ENCODE measurements around the gene GNAO1. TPM values are rescaled to one million over a fixed set of nuclear protein-coding genes. Genes with fewer than 3 reads are reported as not detected.

GNAO1 gene
- total and polyA plus RNA-seq, 4 donors = 34.4 to 331 (median 177) TPM

- 25% methylated on average over 5 of the region's 7 CpGs for WGBS (ENCODE audit: insufficient coverage)
- peak in 2 of 6 donors; percentile 82 to 83 for DNase-seq (ENCODE audit: low read depth in 4 of 6, low spot score in 6 of 6)
- Histone ChIP-seq H3K4me3 (ENCODE audit: low read depth, low read length) (no peak overlapping the region), H3K27ac (ENCODE audit: low read depth, low read length) (peak overlapping the region; percentile 58), H3K9me3 (ENCODE audit: control insufficient read depth, insufficient read depth, low read length) (no peaks in the 10 kb centered on the region), H3K4me1 (ENCODE audit: control insufficient read depth, insufficient read depth, low read length) (peaks cover 87% of the 10 kb centered on the region), H3K27me3 (ENCODE audit: control insufficient read depth, insufficient read depth, low read length) (no peaks in the 10 kb centered on the region), H3K36me3 (ENCODE audit: control insufficient read depth, insufficient read depth, low read length) (peaks cover 14% of the 10 kb centered on the region)
Observed at GRCh38 chr16:56298948-56299596, 107.8 kb downstream of the GNAO1 start.

- 25% methylated on average over 2 of the region's 4 CpGs for WGBS (ENCODE audit: insufficient coverage)
- H3K27ac ChIP-seq (ENCODE audit: low read depth, low read length) = peak overlapping the region; percentile 58
Observed at GRCh38 chr16:56300242-56300623, 108.9 kb downstream of the GNAO1 start.

GRCh38 chr16:56300891-56301850 is 109.9 kb downstream of the GNAO1 start:
- no peaks in the 10 kb centered on the region for H3K27me3 ChIP-seq (ENCODE audit: control insufficient read depth, insufficient read depth, low read length)
- H3K4me1 ChIP-seq (ENCODE audit: control insufficient read depth, insufficient read depth, low read length) = peaks cover 83% of the 10 kb centered on the region
- peak overlapping the region; percentile 49 for H3K27ac ChIP-seq (ENCODE audit: low read depth, low read length)
- H3K4me3 ChIP-seq (ENCODE audit: low read depth, low read length) = no peak overlapping the region
- no peaks in the 10 kb centered on the region for H3K9me3 ChIP-seq (ENCODE audit: control insufficient read depth, insufficient read depth, low read length)
- peak in 1 of 6 donors; percentile 69 for DNase-seq (ENCODE audit: low read depth in 4 of 6, low spot score in 6 of 6)
- H3K36me3 ChIP-seq (ENCODE audit: control insufficient read depth, insufficient read depth, low read length) = peaks cover 18% of the 10 kb centered on the region
- WGBS (ENCODE audit: insufficient coverage) = 31% methylated on average over 6 of the region's 14 CpGs

More at GRCh38 chr16:56300242-56300623, 108.9 kb downstream of the GNAO1 start:
- Histone ChIP-seq H3K4me1 (ENCODE audit: control insufficient read depth, insufficient read depth, low read length) (peaks cover 83% of the 10 kb centered on the region), H3K36me3 (ENCODE audit: control insufficient read depth, insufficient read depth, low read length) (peaks cover 18% of the 10 kb centered on the region), H3K27me3 (ENCODE audit: control insufficient read depth, insufficient read depth, low read length) (no peaks in the 10 kb centered on the region), H3K4me3 (ENCODE audit: low read depth, low read length) (no peak overlapping the region), H3K9me3 (ENCODE audit: control insufficient read depth, insufficient read depth, low read length) (no peaks in the 10 kb centered on the region)
- DNase-seq (ENCODE audit: low read depth in 4 of 6, low spot score in 6 of 6) = no peak

- peak overlapping the region; percentile 25 for H3K27ac ChIP-seq (ENCODE audit: low read depth, low read length)
- WGBS (ENCODE audit: insufficient coverage) = 49% methylated on average over 5 of the region's 5 CpGs
- H3K4me1 ChIP-seq (ENCODE audit: control insufficient read depth, insufficient read depth, low read length) = peaks cover 83% of the 10 kb centered on the region
- no peak overlapping the region for H3K4me3 ChIP-seq (ENCODE audit: low read depth, low read length)
- peaks cover 23% of the 10 kb centered on the region for H3K36me3 ChIP-seq (ENCODE audit: control insufficient read depth, insufficient read depth, low read length)
- DNase-seq (ENCODE audit: low read depth in 4 of 6, low spot score in 6 of 6) = no peak
- H3K9me3 ChIP-seq (ENCODE audit: control insufficient read depth, insufficient read depth, low read length) = no peaks in the 10 kb centered on the region
- no peaks in the 10 kb centered on the region for H3K27me3 ChIP-seq (ENCODE audit: control insufficient read depth, insufficient read depth, low read length)
Observed at GRCh38 chr16:56302506-56302905, 111.2 kb downstream of the GNAO1 start.

- Histone ChIP-seq H3K9me3 (ENCODE audit: control insufficient read depth, insufficient read depth, low read length) (no peaks in the 10 kb centered on the region), H3K4me3 (ENCODE audit: low read depth, low read length) (no peak overlapping the region), H3K4me1 (ENCODE audit: control insufficient read depth, insufficient read depth, low read length) (peaks cover 80% of the 10 kb centered on the region), H3K27me3 (ENCODE audit: control insufficient read depth, insufficient read depth, low read length) (no peaks in the 10 kb centered on the region), H3K27ac (ENCODE audit: low read depth, low read length) (no peak overlapping the region), H3K36me3 (ENCODE audit: control insufficient read depth, insufficient read depth, low read length) (peaks cover 23% of the 10 kb centered on the region)
- 79% methylated on average over 12 of the region's 13 CpGs for WGBS (ENCODE audit: insufficient coverage)
- DNase-seq (ENCODE audit: low read depth in 4 of 6, low spot score in 6 of 6) = no peak
Observed at GRCh38 chr16:56303066-56303715, 111.9 kb downstream of the GNAO1 start.

GRCh38 chr16:56303880-56304279 is 112.6 kb downstream of the GNAO1 start:
- peaks cover 28% of the 10 kb centered on the region for H3K36me3 ChIP-seq (ENCODE audit: control insufficient read depth, insufficient read depth, low read length)
- DNase-seq (ENCODE audit: low read depth in 4 of 6, low spot score in 6 of 6) = no peak
- H3K27me3 ChIP-seq (ENCODE audit: control insufficient read depth, insufficient read depth, low read length) = no peaks in the 10 kb centered on the region
- peaks cover 80% of the 10 kb centered on the region for H3K4me1 ChIP-seq (ENCODE audit: control insufficient read depth, insufficient read depth, low read length)
- no peaks in the 10 kb centered on the region for H3K9me3 ChIP-seq (ENCODE audit: control insufficient read depth, insufficient read depth, low read length)
- WGBS (ENCODE audit: insufficient coverage) = 93% methylated on average over 6 of the region's 6 CpGs
- no peak overlapping the region for H3K27ac ChIP-seq (ENCODE audit: low read depth, low read length)
- no peak overlapping the region for H3K4me3 ChIP-seq (ENCODE audit: low read depth, low read length)

GRCh38 chr16:56305956-56306565 is 114.8 kb downstream of the GNAO1 start:
- Histone ChIP-seq H3K4me3 (ENCODE audit: low read depth, low read length) (no peak overlapping the region), H3K27ac (ENCODE audit: low read depth, low read length) (no peak overlapping the region)

GRCh38 chr16:56306690-56307533 is 115.6 kb downstream of the GNAO1 start:
- Histone ChIP-seq H3K36me3 (ENCODE audit: control insufficient read depth, insufficient read depth, low read length) (peaks cover 40% of the 10 kb centered on the region), H3K4me3 (ENCODE audit: low read depth, low read length) (no peak overlapping the region), H3K4me1 (ENCODE audit: control insufficient read depth, insufficient read depth, low read length) (peaks cover 69% of the 10 kb centered on the region), H3K9me3 (ENCODE audit: control insufficient read depth, insufficient read depth, low read length) (no peaks in the 10 kb centered on the region), H3K27ac (ENCODE audit: low read depth, low read length) (no peak overlapping the region), H3K27me3 (ENCODE audit: control insufficient read depth, insufficient read depth, low read length) (no peaks in the 10 kb centered on the region)
- WGBS (ENCODE audit: insufficient coverage) = 48% methylated on average over 10 of the region's 16 CpGs
- DNase-seq (ENCODE audit: low read depth in 4 of 6, low spot score in 6 of 6) = peak in 1 of 6 donors; percentile 23

More at GRCh38 chr16:56305956-56306565, 114.8 kb downstream of the GNAO1 start:
- no peaks in the 10 kb centered on the region for H3K9me3 ChIP-seq (ENCODE audit: control insufficient read depth, insufficient read depth, low read length)
- 39% methylated on average over 7 of the region's 9 CpGs for WGBS (ENCODE audit: insufficient coverage)
- DNase-seq (ENCODE audit: low read depth in 4 of 6, low spot score in 6 of 6) = peak in 1 of 6 donors; percentile 57
- peaks cover 35% of the 10 kb centered on the region for H3K36me3 ChIP-seq (ENCODE audit: control insufficient read depth, insufficient read depth, low read length)
- peaks cover 69% of the 10 kb centered on the region for H3K4me1 ChIP-seq (ENCODE audit: control insufficient read depth, insufficient read depth, low read length)
- H3K27me3 ChIP-seq (ENCODE audit: control insufficient read depth, insufficient read depth, low read length) = no peaks in the 10 kb centered on the region

Data from spinal cord (tissue), 10 donors.